ENCODE measurements around the gene PTPRN2. TPM values are rescaled to one million over a fixed set of nuclear protein-coding genes. Genes with fewer than 3 reads are reported as not detected.

PTPRN2 gene
- total RNA-seq, 1 experiment from 2014 or later, result 1.1 TPM

DNA sequence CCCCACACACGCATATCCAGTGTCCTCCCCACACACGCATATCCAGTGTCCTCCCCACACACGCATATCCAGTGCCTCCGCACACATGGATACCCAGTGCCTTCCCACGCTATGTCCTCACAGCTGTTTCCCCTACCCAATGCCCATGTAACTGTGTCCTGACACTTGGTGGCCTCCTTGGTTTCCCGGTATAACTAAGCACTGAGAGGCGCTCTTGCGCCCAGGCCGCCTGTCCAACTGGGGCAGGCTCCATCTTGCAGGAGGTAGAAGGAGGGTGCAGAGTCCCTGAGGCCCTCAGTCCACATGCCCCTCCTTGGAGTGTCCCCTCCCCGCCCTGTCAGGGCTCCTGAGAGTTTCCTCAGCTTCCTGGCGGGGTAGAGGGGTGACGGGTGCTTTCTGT lies 715.2 kb downstream of the PTPRN2 start:
- Histone ChIP-seq H3K36me3 (ENCODE audit: control insufficient read depth, insufficient read depth, low read length) (no peaks in the 10 kb centered on the region; the same call in 1 of the 2 replicates), H3K4me1 (ENCODE audit: control insufficient read depth, insufficient read depth, low read length) (no peaks in the 10 kb centered on the region), H3K4me3 (ENCODE audit: low read depth in 2 of 2, low read length in 2 of 2) (no peak overlapping the region), H3K9me3 (ENCODE audit: control insufficient read depth, insufficient read depth, low read depth, low read length) (no peaks in the 10 kb centered on the region), H3K27me3 (ENCODE audit: control insufficient read depth, insufficient read depth, low read length) (peaks cover 3% of the 10 kb centered on the region; the same call in 1 of the 2 replicates), H3K27ac (ENCODE audit: low read length) (no peak overlapping the region)
- DNase-seq (ENCODE audit: low read depth, low spot score) (no peak), ATAC-seq (no peak)
- ChIA-PET POLR2A (interaction anchor here (0.6 kb wide), 1 partner anchor 24 kb away, joined by 4 read pairs; no protein-coding TSS in a partner anchor), CTCF (no interaction called here)
- in situ Hi-C loops (cut with HindIII; ENCODE audit: low pct_unique_long_range_greater_than_20kb, low sequenced_read_pairs), result no loop called here
- intact Hi-C loops (cut with micrococcal nuclease; ENCODE audit: unreplicated experiment), result loop anchor here (10.0 kb wide), 1 partner anchor 438 kb away; no protein-coding TSS in a partner anchor
- TF ChIP-seq TCF7L2 (IDR thresholded peaks at IDR 0.05; ENCODE audit: low read depth, low read length) (no peak), SIN3A (IDR thresholded peaks at IDR 0.05; ENCODE audit: borderline replicate concordance, insufficient read depth, low read depth, low read length) (no peak), POLR2AphosphoS5 (IDR thresholded peaks at IDR 0.05; ENCODE audit: low read depth, low read length) (no peak)
- TF ChIP-seq, protein P1, sequence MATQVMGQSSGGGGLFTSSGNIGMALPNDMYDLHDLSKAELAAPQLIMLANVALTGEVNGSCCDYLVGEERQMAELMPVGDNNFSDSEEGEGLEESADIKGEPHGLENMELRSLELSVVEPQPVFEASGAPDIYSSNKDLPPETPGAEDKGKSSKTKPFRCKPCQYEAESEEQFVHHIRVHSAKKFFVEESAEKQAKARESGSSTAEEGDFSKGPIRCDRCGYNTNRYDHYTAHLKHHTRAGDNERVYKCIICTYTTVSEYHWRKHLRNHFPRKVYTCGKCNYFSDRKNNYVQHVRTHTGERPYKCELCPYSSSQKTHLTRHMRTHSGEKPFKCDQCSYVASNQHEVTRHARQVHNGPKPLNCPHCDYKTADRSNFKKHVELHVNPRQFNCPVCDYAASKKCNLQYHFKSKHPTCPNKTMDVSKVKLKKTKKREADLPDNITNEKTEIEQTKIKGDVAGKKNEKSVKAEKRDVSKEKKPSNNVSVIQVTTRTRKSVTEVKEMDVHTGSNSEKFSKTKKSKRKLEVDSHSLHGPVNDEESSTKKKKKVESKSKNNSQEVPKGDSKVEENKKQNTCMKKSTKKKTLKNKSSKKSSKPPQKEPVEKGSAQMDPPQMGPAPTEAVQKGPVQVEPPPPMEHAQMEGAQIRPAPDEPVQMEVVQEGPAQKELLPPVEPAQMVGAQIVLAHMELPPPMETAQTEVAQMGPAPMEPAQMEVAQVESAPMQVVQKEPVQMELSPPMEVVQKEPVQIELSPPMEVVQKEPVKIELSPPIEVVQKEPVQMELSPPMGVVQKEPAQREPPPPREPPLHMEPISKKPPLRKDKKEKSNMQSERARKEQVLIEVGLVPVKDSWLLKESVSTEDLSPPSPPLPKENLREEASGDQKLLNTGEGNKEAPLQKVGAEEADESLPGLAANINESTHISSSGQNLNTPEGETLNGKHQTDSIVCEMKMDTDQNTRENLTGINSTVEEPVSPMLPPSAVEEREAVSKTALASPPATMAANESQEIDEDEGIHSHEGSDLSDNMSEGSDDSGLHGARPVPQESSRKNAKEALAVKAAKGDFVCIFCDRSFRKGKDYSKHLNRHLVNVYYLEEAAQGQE (IDR thresholded peaks at IDR 0.05; ENCODE audit: insufficient read depth in 1 of 2, low read depth in 2 of 2, low read length in 1 of 2), result no peak
- TF ChIP-seq, protein P2, sequence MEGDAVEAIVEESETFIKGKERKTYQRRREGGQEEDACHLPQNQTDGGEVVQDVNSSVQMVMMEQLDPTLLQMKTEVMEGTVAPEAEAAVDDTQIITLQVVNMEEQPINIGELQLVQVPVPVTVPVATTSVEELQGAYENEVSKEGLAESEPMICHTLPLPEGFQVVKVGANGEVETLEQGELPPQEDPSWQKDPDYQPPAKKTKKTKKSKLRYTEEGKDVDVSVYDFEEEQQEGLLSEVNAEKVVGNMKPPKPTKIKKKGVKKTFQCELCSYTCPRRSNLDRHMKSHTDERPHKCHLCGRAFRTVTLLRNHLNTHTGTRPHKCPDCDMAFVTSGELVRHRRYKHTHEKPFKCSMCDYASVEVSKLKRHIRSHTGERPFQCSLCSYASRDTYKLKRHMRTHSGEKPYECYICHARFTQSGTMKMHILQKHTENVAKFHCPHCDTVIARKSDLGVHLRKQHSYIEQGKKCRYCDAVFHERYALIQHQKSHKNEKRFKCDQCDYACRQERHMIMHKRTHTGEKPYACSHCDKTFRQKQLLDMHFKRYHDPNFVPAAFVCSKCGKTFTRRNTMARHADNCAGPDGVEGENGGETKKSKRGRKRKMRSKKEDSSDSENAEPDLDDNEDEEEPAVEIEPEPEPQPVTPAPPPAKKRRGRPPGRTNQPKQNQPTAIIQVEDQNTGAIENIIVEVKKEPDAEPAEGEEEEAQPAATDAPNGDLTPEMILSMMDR (IDR thresholded peaks at IDR 0.05), result no peak
- no TSS peak for BruUV-seq (replicated peaks)

DNA sequence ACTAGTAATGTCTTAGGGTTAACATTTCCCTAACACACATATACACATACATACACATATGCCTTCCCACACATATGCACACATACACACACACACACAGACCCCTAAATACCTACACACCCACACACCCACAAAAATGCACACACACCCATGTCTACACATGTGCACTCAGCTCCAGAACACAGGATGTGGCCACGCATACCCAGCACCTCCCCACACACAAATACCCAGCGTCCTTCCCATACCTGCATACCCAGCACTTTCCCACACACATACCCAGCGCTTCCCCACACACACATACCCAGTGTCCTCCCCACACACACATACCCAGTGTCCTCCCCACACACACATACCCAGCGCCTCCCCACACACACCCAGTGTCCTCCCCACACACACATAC lies 715.9 kb downstream of the PTPRN2 start:
- Histone ChIP-seq H3K4me1 (ENCODE audit: control insufficient read depth, insufficient read depth, low read length) (no peaks in the 10 kb centered on the region), H3K27me3 (ENCODE audit: control insufficient read depth, insufficient read depth, low read length) (peaks cover 3% of the 10 kb centered on the region; the same call in 1 of the 2 replicates), H3K27ac (ENCODE audit: low read length) (no peak overlapping the region), H3K9me3 (ENCODE audit: control insufficient read depth, insufficient read depth, low read depth, low read length) (no peaks in the 10 kb centered on the region), H3K4me3 (ENCODE audit: low read depth in 2 of 2, low read length in 2 of 2) (no peak overlapping the region), H3K36me3 (ENCODE audit: control insufficient read depth, insufficient read depth, low read length) (no peaks in the 10 kb centered on the region; the same call in 1 of the 2 replicates)
- ATAC-seq, result no peak
- DNase-seq (ENCODE audit: low read depth, low spot score), result no peak
- intact Hi-C loops (cut with micrococcal nuclease; ENCODE audit: unreplicated experiment), result loop anchor here (10.0 kb wide), 1 partner anchor 437 kb away; no protein-coding TSS in a partner anchor
- CTCF ChIA-PET, result no interaction called here
- TF ChIP-seq, protein P1 (IDR thresholded peaks at IDR 0.05; ENCODE audit: insufficient read depth in 1 of 2, low read depth in 2 of 2, low read length in 1 of 2), result no peak
- TF ChIP-seq TCF7L2 (IDR thresholded peaks at IDR 0.05; ENCODE audit: low read depth, low read length) (no peak), SIN3A (IDR thresholded peaks at IDR 0.05; ENCODE audit: borderline replicate concordance, insufficient read depth, low read depth, low read length) (no peak), POLR2AphosphoS5 (IDR thresholded peaks at IDR 0.05; ENCODE audit: low read depth, low read length) (no peak)
- TF ChIP-seq, protein P2 (IDR thresholded peaks at IDR 0.05), result no peak
- POLR2A ChIA-PET, result no interaction called here
- BruUV-seq (replicated peaks), result no TSS peak
- in situ Hi-C loops (cut with HindIII; ENCODE audit: low pct_unique_long_range_greater_than_20kb, low sequenced_read_pairs), result no loop called here
